SJCRH30 (cell line): Measurements from ENCODE around the gene TUBA1A. TPM values are rescaled to one million over a fixed set of nuclear protein-coding genes. Genes with fewer than 3 reads are reported as not detected.
A peak's percentile ranks its signal among the peaks of the same experiment; 100 is the strongest.
"Not testable (repeated sequence)": the region's sequence is repeated elsewhere in the genome, so short reads cannot be mapped to it uniquely, and the experiment has no call there.

Experiments
- DNase-seq, 2 experiments: peaks; one replicate each; pipeline ENCODE4 v3.0.0-alpha.2; 2015 to 2020
- H3K27ac ChIP-seq: fragments of 250-450 bp; sonication (Bioruptor Pico); 2 replicates; pipeline ENCODE4 v1.5.1; 2020; ENCODE audit warnings: mild to moderate bottlenecking, moderate library complexity
- H3K27me3 ChIP-seq: fragments of 250-450 bp; sonication (Bioruptor Pico); 2 replicates; pipeline ENCODE4 v1.5.1; 2020; ENCODE audit warnings: mild to moderate bottlenecking, moderate library complexity
- H3K36me3 ChIP-seq: fragments of 250-450 bp; sonication (Bioruptor Pico); 2 replicates; pipeline ENCODE4 v1.5.1; 2020; ENCODE audit warnings: mild to moderate bottlenecking, moderate library complexity
- H3K4me1 ChIP-seq: fragments of 250-450 bp; sonication (Bioruptor Pico); 2 replicates; pipeline ENCODE4 v1.5.1; 2020; ENCODE audit warnings: mild to moderate bottlenecking, moderate library complexity
- H3K4me3 ChIP-seq: fragments of 250-450 bp; sonication (Bioruptor Pico); 2 replicates; pipeline ENCODE4 v1.5.1; 2020; ENCODE audit warnings: mild to moderate bottlenecking, moderate library complexity
- H3K9me3 ChIP-seq: fragments of 250-450 bp; sonication (Bioruptor Pico); replicated peaks from 2 replicates; pipeline ENCODE4 v1.5.1; 2020; ENCODE audit warnings: mild to moderate bottlenecking, moderate library complexity
- total RNA-seq: library from RNA; depleted of rRNA; stranded (reverse); fragments of >200 nt; shearing (Covaris generic); gene quantifications from 2 replicates; pipeline ENCODE4 v1.2.3, GENCODE V29; 2014

The TUBA1A gene
- total RNA-seq, 1 experiment from 2014 or later, result 481 TPM

- no peak overlapping the region for H3K4me3 ChIP-seq
- no peaks in the 10 kb centered on the region for H3K36me3 ChIP-seq
- H3K27me3 ChIP-seq, result no peaks in the 10 kb centered on the region
- peaks cover 24% of the 10 kb centered on the region for H3K4me1 ChIP-seq
- peak in 1 of 2 experiments; percentile 26 for DNase-seq
- H3K27ac ChIP-seq, result no peak overlapping the region
- no peaks in the 10 kb centered on the region for H3K9me3 ChIP-seq
Observed at GRCh38 chr12:49219417-49220026, 30.6 kb upstream of the TUBA1A start.

- Histone ChIP-seq H3K36me3 (no peaks in the 10 kb centered on the region), H3K27me3 (no peaks in the 10 kb centered on the region), H3K4me1 (peaks cover 27% of the 10 kb centered on the region), H3K9me3 (no peaks in the 10 kb centered on the region), H3K4me3 (no peak overlapping the region), H3K27ac (no peak overlapping the region)
- DNase-seq, result peak; percentile 70 to 79
Observed at GRCh38 chr12:49212572-49212971, 23.7 kb upstream of the TUBA1A start.

GRCh38 chr12:49210703-49211102 is 21.8 kb upstream of the TUBA1A start:
- DNase-seq, H3K36me3 ChIP-seq, H3K4me3 ChIP-seq, H3K27me3 ChIP-seq, H3K27ac ChIP-seq, H3K9me3 ChIP-seq: not testable (repeated sequence)
- peaks cover 23% of the 10 kb centered on the region for H3K4me1 ChIP-seq

- Histone ChIP-seq H3K9me3 (no peaks in the 10 kb centered on the region), H3K27ac (no peak overlapping the region), H3K27me3 (no peaks in the 10 kb centered on the region), H3K4me3 (no peak overlapping the region), H3K4me1 (peaks cover 15% of the 10 kb centered on the region), H3K36me3 (no peaks in the 10 kb centered on the region)
- DNase-seq, result peak; percentile 31 to 60
Observed at GRCh38 chr12:49208676-49209075, 19.8 kb upstream of the TUBA1A start.

- DNase-seq, result no peak
- Histone ChIP-seq H3K27me3 (no peaks in the 10 kb centered on the region), H3K9me3 (no peaks in the 10 kb centered on the region), H3K27ac (no peak overlapping the region), H3K4me1 (peaks cover 15% of the 10 kb centered on the region), H3K4me3 (no peak overlapping the region), H3K36me3 (no peaks in the 10 kb centered on the region)
Observed at GRCh38 chr12:49208146-49208545, 19.3 kb upstream of the TUBA1A start.

GRCh38 chr12:49206389-49206788 is 17.5 kb upstream of the TUBA1A start:
- Histone ChIP-seq H3K4me3 (no peak overlapping the region), H3K36me3 (no peaks in the 10 kb centered on the region), H3K4me1 (peaks cover 16% of the 10 kb centered on the region), H3K27me3 (no peaks in the 10 kb centered on the region), H3K27ac (no peak overlapping the region), H3K9me3 (no peaks in the 10 kb centered on the region)
- no peak for DNase-seq

GRCh38 chr12:49201595-49202295 is 12.9 kb upstream of the TUBA1A start:
- Histone ChIP-seq H3K9me3 (no peaks in the 10 kb centered on the region), H3K36me3 (no peaks in the 10 kb centered on the region), H3K4me3 (no peak overlapping the region), H3K27ac (no peak overlapping the region), H3K27me3 (peaks cover 7% of the 10 kb centered on the region; the same call in 1 of the 2 replicates), H3K4me1 (peaks cover 15% of the 10 kb centered on the region)
- DNase-seq, result peak in 1 of 2 experiments; percentile 17

GRCh38 chr12:49200919-49201594 is 12.2 kb upstream of the TUBA1A start:
- peak in 1 of 2 experiments; percentile 25 for DNase-seq
- H3K4me1 ChIP-seq, result peaks cover 15% of the 10 kb centered on the region
- no peak overlapping the region for H3K4me3 ChIP-seq
- H3K36me3 ChIP-seq, result no peaks in the 10 kb centered on the region
- no peaks in the 10 kb centered on the region for H3K9me3 ChIP-seq
- no peak overlapping the region for H3K27ac ChIP-seq
- peaks cover 7% of the 10 kb centered on the region; the same call in 1 of the 2 replicates for H3K27me3 ChIP-seq

- Histone ChIP-seq H3K27me3 (peaks cover 7% of the 10 kb centered on the region; the same call in 1 of the 2 replicates), H3K4me3 (no peak overlapping the region), H3K36me3 (no peaks in the 10 kb centered on the region), H3K9me3 (no peaks in the 10 kb centered on the region), H3K27ac (no peak overlapping the region), H3K4me1 (peaks cover 15% of the 10 kb centered on the region)
- peak; percentile 15 to 37 for DNase-seq
Observed at GRCh38 chr12:49198431-49199155, 9.7 kb upstream of the TUBA1A start.

- no peak overlapping the region for H3K4me3 ChIP-seq
Observed at GRCh38 chr12:49197256-49197655, 8.4 kb upstream of the TUBA1A start.

GRCh38 chr12:49195736-49196135 is 6.9 kb upstream of the TUBA1A start:
- H3K9me3 ChIP-seq, result no peaks in the 10 kb centered on the region
- H3K4me3 ChIP-seq, result no peak overlapping the region
- peaks cover 10% of the 10 kb centered on the region; the same call in 1 of the 2 replicates for H3K4me1 ChIP-seq
- H3K27me3 ChIP-seq, result peaks cover 4% of the 10 kb centered on the region; the same call in 1 of the 2 replicates
- no peak overlapping the region for H3K27ac ChIP-seq
- no peaks in the 10 kb centered on the region for H3K36me3 ChIP-seq
- DNase-seq, result no peak

More at GRCh38 chr12:49197256-49197655, 8.4 kb upstream of the TUBA1A start:
- Histone ChIP-seq H3K27me3 (peaks cover 7% of the 10 kb centered on the region; the same call in 1 of the 2 replicates), H3K36me3 (no peaks in the 10 kb centered on the region), H3K9me3 (no peaks in the 10 kb centered on the region), H3K27ac (no peak overlapping the region), H3K4me1 (peaks cover 15% of the 10 kb centered on the region)
- no peak for DNase-seq

GRCh38 chr12:49193746-49194145 is 4.9 kb upstream of the TUBA1A start:
- not testable (repeated sequence) for H3K4me3 ChIP-seq, H3K9me3 ChIP-seq, H3K27ac ChIP-seq, H3K36me3 ChIP-seq, H3K27me3 ChIP-seq, DNase-seq
- peaks cover 17% of the 10 kb centered on the region for H3K4me1 ChIP-seq

- H3K9me3 ChIP-seq, H3K27ac ChIP-seq, H3K4me3 ChIP-seq, H3K27me3 ChIP-seq, DNase-seq, H3K36me3 ChIP-seq: not testable (repeated sequence)
- H3K4me1 ChIP-seq, result peaks cover 23% of the 10 kb centered on the region
Observed at GRCh38 chr12:49191498-49191897, 2.6 kb upstream of the TUBA1A start.

- peaks cover 23% of the 10 kb centered on the region for H3K4me1 ChIP-seq
- no peaks in the 10 kb centered on the region for H3K27me3 ChIP-seq
- H3K4me3 ChIP-seq, result no peak overlapping the region
- DNase-seq, result no peak
- H3K9me3 ChIP-seq, result no peaks in the 10 kb centered on the region
- no peaks in the 10 kb centered on the region; the same call in 1 of the 2 replicates for H3K36me3 ChIP-seq
- no peak overlapping the region for H3K27ac ChIP-seq
Observed at GRCh38 chr12:49190974-49191373, 2.1 kb upstream of the TUBA1A start.
